Immature natural killer cell (primary cell): Measurements from ENCODE around the gene MTG1. TPM values are rescaled to one million over a fixed set of nuclear protein-coding genes. Genes with fewer than 3 reads are reported as not detected.
A peak's percentile ranks its signal among the peaks of the same experiment; 100 is the strongest.
"Not testable (repeated sequence)": the region's sequence is repeated elsewhere in the genome, so short reads cannot be mapped to it uniquely, and the experiment has no call there.

ENCODE experiments used
- DNase-seq, 3 donors: peaks; one replicate each; pipeline ENCODE4 v3.0.0; 2022; ENCODE audit warnings: mixed read lengths in 1 of 3
- H3K27ac Mint-ChIP-seq, 6 donors: one replicate each; pipeline ENCODE4 v1.8.0; 2020; ENCODE audit warnings: mixed read lengths in 6 of 6, mild to moderate bottlenecking in 5 of 6, inconsistent platforms in 4 of 6, moderate library complexity in 3 of 6
- H3K27me3 Mint-ChIP-seq, 3 donors: one replicate each; pipeline ENCODE4 v1.8.0; 2020 to 2021; ENCODE audit warnings: low read depth in 3 of 3, mild to moderate bottlenecking in 3 of 3, mixed read lengths in 3 of 3, moderate library complexity in 3 of 3, inconsistent platforms in 1 of 3
- H3K36me3 Mint-ChIP-seq, 3 donors: one replicate each; pipeline ENCODE4 v1.8.0; 2020; ENCODE audit warnings: mixed read lengths in 3 of 3, inconsistent platforms in 2 of 3, mild to moderate bottlenecking in 2 of 3
- H3K4me1 Mint-ChIP-seq, 2 donors: one replicate each; pipeline ENCODE4 v1.8.0; 2020; ENCODE audit warnings: inconsistent platforms in 2 of 2, mild to moderate bottlenecking in 2 of 2, mixed read lengths in 2 of 2, moderate library complexity in 1 of 2
- H3K4me3 Mint-ChIP-seq, 5 donors: one replicate each; pipeline ENCODE4 v1.8.0; 2020; ENCODE audit warnings: mild to moderate bottlenecking in 5 of 5, mixed read lengths in 5 of 5, inconsistent platforms in 3 of 5, moderate library complexity in 3 of 5
- H3K9me3 Mint-ChIP-seq, 6 donors: one replicate each; pipeline ENCODE4 v1.8.0; 2020; ENCODE audit warnings: mild to moderate bottlenecking in 6 of 6, mixed read lengths in 6 of 6, inconsistent platforms in 4 of 6, moderate library complexity in 3 of 6
- polyA plus RNA-seq, 3 donors: library from polyadenylated mRNA; unstranded; fragments of 300-500 nt; fragmentation: Illumina TruSeq; gene quantifications; one replicate each; pipeline ENCODE4 v1.2.3, GENCODE V29; 2021

MTG1 gene
- polyA plus RNA-seq, 3 donors from 2014 or later, result 45.5 to 60.3 (median 58.3) TPM

DNA sequence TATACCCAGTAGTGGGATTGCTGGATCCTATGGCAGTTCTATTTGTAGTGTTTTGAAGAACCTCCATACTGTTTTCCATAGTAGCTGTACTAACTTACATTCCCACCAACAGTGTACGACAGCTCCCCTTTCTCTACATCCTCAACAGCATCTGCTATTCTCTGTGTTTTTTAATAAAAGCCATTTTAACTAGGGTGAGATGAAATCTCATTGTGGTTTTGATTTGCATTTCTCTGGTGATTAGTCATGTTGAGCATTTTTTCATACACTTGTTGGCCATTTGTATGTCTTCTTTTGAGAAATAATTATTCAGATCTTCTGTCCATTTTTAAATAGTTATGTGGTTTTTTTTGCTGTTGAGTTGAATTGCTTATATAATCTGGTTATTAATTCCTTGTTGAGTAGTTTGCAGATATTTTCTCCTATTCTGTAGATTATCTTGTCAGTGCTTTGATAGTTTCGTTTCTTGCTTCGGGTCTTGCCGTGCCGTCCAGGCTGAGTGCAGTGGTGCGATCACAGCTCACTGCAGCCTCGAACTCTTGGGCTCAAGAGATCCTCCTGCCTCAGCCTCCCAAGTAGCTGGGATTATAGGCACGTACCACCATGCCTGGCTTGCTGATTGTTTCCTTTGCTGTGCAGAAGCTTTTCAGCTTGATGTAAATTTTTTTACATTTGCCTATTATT lies 12.0 kb downstream of the MTG1 start:
- DNase-seq, result no peak
- Mint-ChIP-seq H3K4me3 (no peak overlapping the region), H3K27me3 (peaks cover 0 to 3% (median 2%) of the 10 kb centered on the region in 3 donors), H3K27ac (peak overlapping the region in 3 of 6 donors; percentile 30 to 43 (median 31)), H3K36me3 (peaks cover 37 to 70% (median 42%) of the 10 kb centered on the region in 3 donors), H3K9me3 (peaks cover 0 to 6% (median 2%) of the 10 kb centered on the region in 6 donors), H3K4me1 (peaks cover 37 to 53% of the 10 kb centered on the region in 2 donors)

DNA sequence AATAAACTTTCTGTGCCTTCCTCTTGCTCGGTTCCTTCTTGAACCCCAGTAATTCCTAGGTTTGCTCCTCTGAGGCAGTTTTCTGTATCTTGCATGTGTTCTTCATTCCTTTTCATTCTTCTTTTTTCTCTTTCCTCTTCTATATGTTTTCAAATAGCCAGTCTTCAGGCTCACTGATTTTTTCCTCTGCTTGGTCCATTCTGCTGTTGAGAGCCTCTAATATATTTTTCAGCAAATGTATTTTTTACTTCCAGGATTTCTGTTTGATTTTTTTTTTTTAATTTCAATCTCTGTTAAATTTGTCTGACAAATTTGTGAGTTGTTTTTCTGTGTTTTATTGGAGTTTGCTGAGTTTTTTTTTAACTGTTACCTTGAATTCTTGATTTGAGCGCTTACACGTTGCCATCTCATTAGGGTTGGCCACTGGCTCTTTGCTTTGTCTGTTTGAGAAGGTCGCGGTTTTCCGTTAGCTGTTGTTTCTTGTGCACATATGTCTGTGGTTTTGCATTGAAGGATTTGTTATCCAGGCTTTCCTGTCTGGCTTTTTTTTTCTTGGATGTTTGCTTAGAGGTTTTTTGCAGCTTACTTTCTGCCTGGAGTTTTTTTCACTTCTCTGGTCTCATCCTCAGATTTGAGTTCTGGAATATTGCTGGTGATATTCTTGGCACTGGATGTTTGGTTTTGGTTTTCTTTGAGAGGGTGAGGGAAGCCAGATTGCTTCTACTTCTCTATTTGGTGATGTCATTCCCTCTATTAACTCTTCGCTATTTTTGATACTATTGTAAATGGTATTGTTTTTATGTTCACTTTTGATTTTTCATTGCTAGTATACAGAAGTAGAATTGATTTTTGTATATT lies 17.8 kb downstream of the MTG1 start:
- peaks cover 5 to 26% (median 18%) of the 10 kb centered on the region in 6 donors for H3K9me3 Mint-ChIP-seq
- H3K4me3 Mint-ChIP-seq, result no peak overlapping the region
- no peak for DNase-seq
- H3K27ac Mint-ChIP-seq, result peak overlapping the region in 2 of 6 donors; percentile 16 to 81
- H3K36me3 Mint-ChIP-seq, result peaks cover 53 to 77% (median 68%) of the 10 kb centered on the region in 3 donors
- peaks cover 13 to 51% of the 10 kb centered on the region in 2 donors for H3K4me1 Mint-ChIP-seq
- H3K27me3 Mint-ChIP-seq, result peaks cover 0 to 1% (median 0%) of the 10 kb centered on the region in 3 donors

DNA sequence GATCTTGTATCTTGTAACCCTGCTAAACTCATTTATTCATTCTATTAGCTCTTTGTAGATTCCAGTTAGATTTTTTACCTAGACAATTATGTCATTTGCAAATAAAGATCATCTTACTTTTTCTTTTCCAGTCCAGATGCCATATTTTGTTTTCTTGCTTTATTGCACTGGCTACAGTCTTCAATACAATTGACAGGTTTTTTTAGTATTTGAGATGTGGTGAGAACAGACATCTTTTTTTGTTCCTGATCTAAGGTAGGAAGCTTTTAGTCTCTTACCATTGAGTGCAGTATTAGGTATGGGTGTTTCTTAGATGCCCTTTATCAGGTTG lies 18.4 kb downstream of the MTG1 start:
- Mint-ChIP-seq H3K27ac (no peak overlapping the region), H3K27me3 (peaks cover 0 to 1% (median 0%) of the 10 kb centered on the region in 3 donors), H3K4me1 (peaks cover 13 to 51% of the 10 kb centered on the region in 2 donors), H3K36me3 (peaks cover 53 to 73% (median 68%) of the 10 kb centered on the region in 3 donors), H3K4me3 (no peak overlapping the region), H3K9me3 (peaks cover 5 to 26% (median 18%) of the 10 kb centered on the region in 6 donors)
- no peak for DNase-seq

DNA sequence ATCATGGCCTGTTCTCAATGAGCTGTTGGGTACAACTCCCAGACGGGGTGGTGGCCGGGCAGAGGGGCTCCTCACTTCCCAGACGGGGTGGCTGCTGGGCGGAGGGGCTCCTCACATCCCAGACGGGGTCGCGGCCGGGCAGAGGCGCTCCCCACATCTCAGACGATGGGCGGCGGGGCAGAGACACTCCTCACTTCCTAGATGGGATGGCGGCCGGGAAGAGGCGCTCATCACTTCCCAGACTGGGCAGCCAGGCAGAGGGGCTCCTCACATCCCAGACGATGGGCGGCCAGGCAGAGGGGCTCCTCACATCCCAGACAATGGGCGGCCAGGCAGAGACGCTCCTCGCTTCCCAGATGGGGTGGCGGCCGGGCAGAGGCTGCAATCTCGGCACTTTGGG lies 20.4 kb downstream of the MTG1 start:
- peaks cover 5 to 26% (median 18%) of the 10 kb centered on the region in 6 donors for H3K9me3 Mint-ChIP-seq

DNA sequence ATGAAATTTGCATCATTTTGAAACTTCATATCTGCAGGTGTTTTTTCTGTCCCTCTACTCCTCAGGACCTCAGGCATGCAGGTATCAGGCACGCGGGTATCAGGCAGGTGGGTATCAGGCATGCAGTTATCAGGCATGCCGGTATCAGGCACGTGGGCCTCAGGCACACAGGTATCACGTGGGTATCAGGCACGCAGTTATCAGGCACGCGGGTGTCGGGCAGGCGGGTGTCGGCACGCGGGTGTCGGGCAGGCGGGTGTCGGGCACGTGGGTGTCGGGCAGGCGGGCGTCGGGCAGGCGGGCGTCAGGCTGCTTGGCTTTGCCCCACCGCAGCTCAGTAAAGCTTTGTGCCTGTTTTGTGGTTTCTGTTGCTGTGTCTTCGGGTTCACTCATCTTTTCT lies 21.8 kb downstream of the MTG1 start:
- Mint-ChIP-seq H3K36me3 (peaks cover 34 to 47% (median 40%) of the 10 kb centered on the region in 3 donors), H3K27me3 (peaks cover 0 to 1% (median 0%) of the 10 kb centered on the region in 3 donors)

More for the DNA sequence above, 20.4 kb downstream of the MTG1 start:
- not testable (repeated sequence) for H3K27ac Mint-ChIP-seq, H3K27me3 Mint-ChIP-seq, H3K4me3 Mint-ChIP-seq, DNase-seq
- Mint-ChIP-seq H3K36me3 (peaks cover 46 to 59% (median 51%) of the 10 kb centered on the region in 3 donors), H3K4me1 (peaks cover 6 to 33% of the 10 kb centered on the region in 2 donors)

DNA sequence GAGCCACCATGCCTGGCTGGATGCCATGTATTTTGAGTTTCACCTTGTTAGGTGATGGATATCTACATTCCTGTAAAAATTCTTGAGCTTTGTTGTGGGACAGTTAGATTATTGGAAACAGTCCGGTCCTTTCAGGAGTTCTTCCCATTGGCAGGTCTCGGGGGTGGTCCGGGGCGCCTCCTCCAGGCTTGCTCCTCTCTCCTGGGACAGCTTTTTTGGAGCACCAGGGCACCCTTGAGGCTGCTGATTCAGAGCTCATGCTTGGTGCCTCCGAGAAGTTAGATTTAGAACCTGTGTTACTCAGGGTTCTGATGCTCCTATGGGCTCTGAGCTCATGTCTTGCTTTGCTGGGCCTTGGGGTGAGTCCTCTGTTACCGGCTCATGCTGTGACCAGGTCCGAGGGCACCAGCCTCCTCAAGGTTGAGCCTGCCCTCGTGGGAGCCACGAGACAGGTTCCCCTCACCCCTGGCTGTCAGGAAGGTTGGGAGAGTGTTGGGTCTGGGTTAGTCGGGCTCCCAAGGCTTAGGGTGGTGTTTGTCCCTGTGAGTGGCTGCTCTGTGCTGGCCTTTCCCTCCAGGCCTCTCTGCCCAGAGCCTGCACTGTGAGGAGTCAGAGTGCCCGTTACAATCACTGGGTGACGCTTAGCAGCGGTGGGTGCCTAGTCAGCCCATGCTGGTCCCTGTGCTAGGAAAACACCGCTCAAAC lies 24.5 kb downstream of the MTG1 start:
- H3K9me3 Mint-ChIP-seq, result peaks cover 0 to 3% (median under 1%) of the 10 kb centered on the region in 6 donors
- H3K36me3 Mint-ChIP-seq, result peaks cover 10 to 22% (median 15%) of the 10 kb centered on the region in 3 donors
- no peak for DNase-seq
- H3K4me1 Mint-ChIP-seq, result peaks cover 3 to 11% of the 10 kb centered on the region in 2 donors
- no peak overlapping the region for H3K27ac Mint-ChIP-seq
- H3K4me3 Mint-ChIP-seq, result no peak overlapping the region
- H3K27me3 Mint-ChIP-seq, result peaks cover 0 to 1% (median 0%) of the 10 kb centered on the region in 3 donors

More for the DNA sequence above, 21.8 kb downstream of the MTG1 start:
- Mint-ChIP-seq H3K9me3 (peaks cover 5 to 26% (median 16%) of the 10 kb centered on the region in 6 donors), H3K4me3 (no peak overlapping the region), H3K4me1 (peaks cover 6 to 28% of the 10 kb centered on the region in 2 donors), H3K27ac (peak overlapping the region in 1 of 6 donors; percentile 67)
- DNase-seq, result no peak

DNA sequence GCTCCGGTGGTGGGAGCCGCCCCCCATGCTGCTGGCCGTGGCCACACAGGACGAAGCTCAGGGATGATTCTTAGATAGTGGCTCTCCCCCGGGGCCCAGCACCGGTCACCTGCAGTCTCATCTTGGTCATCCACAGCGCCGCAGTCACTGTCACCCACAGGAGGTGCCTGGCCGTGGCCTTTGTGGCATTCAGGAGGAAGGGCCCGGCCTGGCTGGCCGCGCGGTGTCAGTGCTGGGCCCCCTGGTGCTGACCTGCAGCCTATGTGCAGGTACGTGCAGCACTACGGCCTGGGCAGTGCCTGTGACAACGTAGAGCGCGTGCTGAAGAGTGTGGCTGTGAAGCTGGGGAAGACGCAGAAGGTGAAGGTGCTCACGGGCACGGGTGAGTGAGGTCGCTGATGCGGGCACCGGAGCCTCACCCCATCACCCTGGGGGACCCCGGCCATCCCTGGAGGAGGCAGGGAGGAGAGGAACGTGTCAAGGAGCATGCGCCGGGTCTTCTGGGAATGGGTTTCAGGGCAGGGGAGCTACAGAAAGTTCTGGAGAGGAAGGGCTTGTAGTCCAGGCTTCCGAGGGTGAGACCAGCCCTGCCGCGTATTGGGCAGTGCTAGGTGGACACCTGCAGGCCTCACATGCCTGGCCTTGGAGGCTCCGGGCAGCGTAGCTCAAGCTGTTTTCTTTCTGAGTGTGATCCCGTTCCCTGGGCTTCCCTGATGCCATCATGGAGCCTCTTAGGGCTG lies 25.4 kb downstream of the MTG1 start:
- Mint-ChIP-seq H3K27ac (no peak overlapping the region), H3K4me3 (no peak overlapping the region), H3K27me3 (peaks cover 0 to 1% (median 0%) of the 10 kb centered on the region in 3 donors), H3K9me3 (peaks cover 0 to 2% (median 0%) of the 10 kb centered on the region in 6 donors), H3K36me3 (peaks cover 7 to 18% (median 12%) of the 10 kb centered on the region in 3 donors), H3K4me1 (peaks cover 5 to 11% of the 10 kb centered on the region in 2 donors)
- DNase-seq, result no peak

DNA sequence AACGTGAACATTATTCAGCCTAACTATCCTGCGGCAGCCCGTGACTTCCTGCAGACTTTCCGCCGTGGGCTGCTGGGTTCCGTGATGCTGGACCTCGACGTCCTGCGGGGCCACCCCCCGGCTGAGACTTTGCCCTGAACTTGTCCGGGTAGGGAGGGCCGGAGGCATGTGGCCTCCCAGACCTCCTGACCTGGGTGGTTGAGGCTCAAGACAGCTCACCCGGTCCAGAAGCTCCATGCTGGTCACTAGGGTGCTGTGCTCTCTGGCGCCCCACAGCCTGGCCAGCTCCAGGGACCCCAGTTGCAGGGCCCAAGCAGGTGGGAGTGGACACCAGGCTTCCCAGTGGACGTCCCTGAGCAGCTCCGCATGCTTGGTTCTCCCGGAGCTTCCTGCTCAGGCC lies 26.1 kb downstream of the MTG1 start:
- Mint-ChIP-seq H3K27ac (no peak overlapping the region), H3K9me3 (peaks cover 0 to 2% (median 0%) of the 10 kb centered on the region in 6 donors), H3K27me3 (no peaks in the 10 kb centered on the region), H3K36me3 (peaks cover 7 to 16% (median 12%) of the 10 kb centered on the region in 3 donors), H3K4me1 (peaks cover 5 to 11% of the 10 kb centered on the region in 2 donors), H3K4me3 (no peak overlapping the region)
- DNase-seq, result no peak

DNA sequence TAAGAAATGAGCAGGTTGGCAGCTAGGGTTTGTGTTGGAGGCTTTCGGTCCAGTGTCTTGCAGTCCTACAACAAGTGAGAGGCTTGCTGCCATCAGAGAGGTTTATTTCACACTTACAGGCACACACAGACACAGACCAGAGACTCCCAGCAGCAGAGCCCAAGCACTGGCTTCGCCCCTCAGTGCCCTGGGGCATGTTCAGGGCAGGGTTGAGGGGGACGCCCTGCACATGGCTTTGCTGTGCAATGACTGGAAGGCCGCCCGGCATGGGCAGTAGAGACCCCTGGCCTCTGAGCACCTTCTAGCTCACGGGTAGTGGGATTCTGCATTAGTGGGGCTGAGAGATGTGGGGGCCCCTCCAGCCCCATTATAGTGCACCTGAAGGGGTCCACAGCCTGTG lies 26.6 kb downstream of the MTG1 start:
- no peak overlapping the region for H3K27ac Mint-ChIP-seq
- H3K9me3 Mint-ChIP-seq, result peaks cover 0 to 2% (median 0%) of the 10 kb centered on the region in 6 donors
- no peaks in the 10 kb centered on the region for H3K27me3 Mint-ChIP-seq
- H3K4me3 Mint-ChIP-seq, result no peak overlapping the region
- peaks cover 1 to 10% (median 6%) of the 10 kb centered on the region in 3 donors for H3K36me3 Mint-ChIP-seq
- peaks cover 5 to 7% of the 10 kb centered on the region in 2 donors for H3K4me1 Mint-ChIP-seq
- DNase-seq, result no peak

DNA sequence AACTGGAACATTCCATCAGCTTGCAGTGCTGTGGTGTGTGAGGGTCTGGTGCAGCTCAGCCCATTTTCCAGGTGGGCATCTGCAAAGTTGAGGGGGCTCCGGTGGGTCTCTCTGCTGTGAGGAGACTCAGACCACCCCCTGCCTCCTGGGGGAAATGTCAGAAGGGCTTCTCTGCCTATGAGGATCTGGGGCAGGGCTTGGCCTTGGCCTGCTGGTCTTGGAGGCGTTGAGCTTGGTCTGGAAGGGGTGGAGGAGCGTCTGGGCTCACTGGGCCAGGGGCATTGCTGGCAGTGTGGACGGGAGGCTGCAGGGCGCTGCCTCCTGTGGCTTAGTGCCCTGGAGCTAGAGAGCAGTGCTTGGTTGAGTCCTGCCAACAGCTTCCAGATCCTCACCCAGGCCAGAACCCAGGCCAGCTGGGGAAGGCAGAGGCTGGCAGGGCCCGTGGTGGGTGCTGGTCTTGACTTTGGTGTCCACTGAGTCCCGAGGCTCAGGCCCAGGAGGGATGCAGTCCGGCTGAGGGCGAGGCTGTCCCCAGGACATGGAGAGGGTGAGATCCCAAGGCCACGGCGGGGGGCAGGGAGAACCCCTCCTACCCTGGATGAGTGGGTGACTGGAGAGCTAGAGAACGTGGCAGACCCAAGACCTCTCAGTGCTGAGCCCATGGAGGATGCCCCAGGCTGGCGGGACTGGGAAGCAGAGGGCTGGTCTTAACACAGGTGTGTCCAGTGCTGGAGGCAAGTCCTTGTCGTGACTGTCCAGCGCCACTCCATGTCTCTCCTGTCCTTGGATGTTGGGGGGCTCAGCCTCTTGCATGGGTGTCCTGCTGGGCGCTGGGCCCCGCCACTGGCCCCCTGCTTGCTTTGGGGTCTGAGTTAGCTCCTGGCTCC lies 27.6 kb downstream of the MTG1 start:
- H3K4me1 Mint-ChIP-seq, result peaks cover 0 to 3% of the 10 kb centered on the region in 2 donors
- H3K9me3 Mint-ChIP-seq, result peaks cover 0 to 2% (median 0%) of the 10 kb centered on the region in 6 donors
- H3K36me3 Mint-ChIP-seq, result peaks cover 0 to 3% (median 0%) of the 10 kb centered on the region in 3 donors
- H3K4me3 Mint-ChIP-seq, result peak overlapping the region in 1 of 5 donors; percentile 48
- no peaks in the 10 kb centered on the region for H3K27me3 Mint-ChIP-seq
- no peak for DNase-seq
- H3K27ac Mint-ChIP-seq, result no peak overlapping the region

DNA sequence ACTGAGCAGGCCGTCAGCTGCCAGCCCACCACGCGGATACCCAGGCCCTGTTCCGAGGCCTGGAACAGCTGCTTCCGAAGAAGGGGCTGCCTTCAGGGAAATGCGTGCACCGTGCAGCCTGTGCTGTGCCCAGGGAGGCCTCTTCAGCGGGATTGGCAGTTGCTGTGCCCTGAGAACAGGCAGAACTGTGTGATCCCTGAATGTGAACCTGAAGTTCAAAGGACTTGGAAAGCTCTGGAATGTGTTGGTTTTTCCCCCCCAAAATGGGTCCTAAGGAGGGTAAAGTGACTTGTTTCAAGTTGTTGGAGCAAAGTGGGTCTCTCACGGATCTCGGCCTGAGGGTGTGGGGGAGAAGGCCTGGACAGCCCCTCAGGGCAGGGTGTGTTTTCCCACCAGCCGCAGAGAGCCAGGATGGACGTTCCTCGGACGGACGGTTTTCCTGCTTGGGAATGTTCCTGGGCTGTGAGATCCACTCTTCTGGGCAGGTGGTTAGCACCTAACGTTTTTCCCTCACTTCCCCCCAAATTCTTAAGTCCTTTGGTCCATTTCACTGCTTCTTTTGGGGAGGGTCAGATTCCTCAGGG lies 28.4 kb downstream of the MTG1 start:
- Mint-ChIP-seq H3K36me3 (peaks cover 0 to 3% (median 0%) of the 10 kb centered on the region in 3 donors), H3K9me3 (peaks cover 0 to 2% (median 0%) of the 10 kb centered on the region in 6 donors), H3K27me3 (no peaks in the 10 kb centered on the region), H3K4me3 (peak overlapping the region in 2 of 5 donors; percentile 15 to 39), H3K4me1 (peaks cover 0 to 3% of the 10 kb centered on the region in 2 donors), H3K27ac (no peak overlapping the region)
- no peak for DNase-seq
